Uterus (tissue), 2 donors: ENCODE data around the gene C5orf63.

ENCODE experiments used
- CTCF ChIP-seq, 4 experiments: fragments of 200-600 bp in 2 of 4; fragments of 450-650 bp in 2 of 4; sonication (generic) in 2 of 4; IDR thresholded peaks; one replicate each; pipeline ENCODE4 v1.5.1; 2016 to 2019; ENCODE audit warnings: antibody characterized with exemption in 4 of 4, mild to moderate bottlenecking in 2 of 4, moderate library complexity in 1 of 4
- POLR2A ChIP-seq, 2 donors: fragments of 450-650 bp; IDR thresholded peaks; one replicate each; pipeline ENCODE4 v1.6.1; 2016; ENCODE audit warnings: antibody characterized with exemption in 2 of 2, mild to moderate bottlenecking in 1 of 2, moderate library complexity in 1 of 2

DNA sequence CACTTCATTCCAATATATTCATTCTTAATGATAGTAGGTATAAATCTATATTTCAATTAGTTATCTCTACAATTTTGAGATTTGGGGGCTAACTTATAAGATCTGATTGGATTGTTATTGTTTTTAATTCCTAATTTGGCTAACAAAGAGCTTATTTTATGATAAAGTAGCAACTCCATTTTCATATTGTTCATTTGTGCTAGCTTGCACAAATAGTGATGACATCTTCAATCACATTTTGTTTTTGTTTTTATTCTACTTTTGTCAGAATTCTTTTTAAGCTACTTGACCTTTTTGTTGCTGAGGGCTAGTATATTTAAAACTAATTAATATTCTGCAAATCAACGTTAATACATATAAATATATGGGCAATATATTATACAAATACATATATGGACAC is 65.8 kb downstream of the C5orf63 start:
- TF ChIP-seq CTCF (IDR thresholded peaks at IDR 0.05), result no peak
- no peak for TF ChIP-seq POLR2A (IDR thresholded peaks at IDR 0.05)
